GM21447 (cell line): ENCODE data around the gene KLF5.
A peak's percentile ranks its signal among the peaks of the same experiment; 100 is the strongest.

Experiments
- ATAC-seq: cut with Tn5 transposase; IDR thresholded peaks from one replicate; pipeline ENCODE4 v1.9.1; 2021; ENCODE audit not compliant: unreplicated experiment

Gene KLF5

DNA sequence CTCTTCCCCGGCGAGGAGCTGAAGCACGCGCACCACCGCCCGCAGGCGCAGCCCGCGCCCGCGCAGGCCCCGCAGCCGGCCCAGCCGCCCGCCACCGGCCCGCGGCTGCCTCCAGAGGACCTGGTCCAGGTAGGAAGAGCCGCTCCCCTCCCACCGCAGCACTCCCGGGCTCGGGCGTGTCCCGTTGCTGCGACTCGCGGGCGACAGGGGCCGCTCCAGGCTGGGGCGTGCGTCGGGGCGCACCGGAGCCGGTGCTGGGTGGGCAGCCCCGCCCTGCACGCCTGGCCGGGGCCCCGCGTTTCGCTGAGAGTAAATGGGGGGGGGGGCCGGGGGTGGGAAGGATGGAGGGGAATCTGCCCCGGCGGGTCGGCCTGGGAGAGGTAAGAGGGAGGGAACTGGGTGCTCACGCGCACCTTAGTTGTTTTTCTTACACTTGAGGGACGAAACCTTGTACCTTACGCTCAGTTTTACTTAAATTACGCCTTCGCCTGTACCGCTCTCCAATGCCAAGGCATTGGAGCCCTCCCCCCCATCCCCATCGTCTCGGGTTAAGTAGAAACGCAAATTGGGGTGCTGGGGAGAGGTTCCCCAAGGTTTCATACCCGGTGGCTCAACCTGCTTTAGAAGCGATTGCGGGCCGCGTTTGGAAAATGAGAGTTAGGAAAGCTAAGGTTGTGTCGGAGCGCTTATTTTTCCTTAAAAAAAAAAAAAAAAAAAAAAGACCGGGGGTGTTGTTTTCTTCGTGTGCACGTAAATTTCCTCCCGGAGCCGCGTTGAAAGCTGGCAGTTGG lies 850 bp downstream of the KLF5 start:
- peak; percentile 46 for ATAC-seq

DNA sequence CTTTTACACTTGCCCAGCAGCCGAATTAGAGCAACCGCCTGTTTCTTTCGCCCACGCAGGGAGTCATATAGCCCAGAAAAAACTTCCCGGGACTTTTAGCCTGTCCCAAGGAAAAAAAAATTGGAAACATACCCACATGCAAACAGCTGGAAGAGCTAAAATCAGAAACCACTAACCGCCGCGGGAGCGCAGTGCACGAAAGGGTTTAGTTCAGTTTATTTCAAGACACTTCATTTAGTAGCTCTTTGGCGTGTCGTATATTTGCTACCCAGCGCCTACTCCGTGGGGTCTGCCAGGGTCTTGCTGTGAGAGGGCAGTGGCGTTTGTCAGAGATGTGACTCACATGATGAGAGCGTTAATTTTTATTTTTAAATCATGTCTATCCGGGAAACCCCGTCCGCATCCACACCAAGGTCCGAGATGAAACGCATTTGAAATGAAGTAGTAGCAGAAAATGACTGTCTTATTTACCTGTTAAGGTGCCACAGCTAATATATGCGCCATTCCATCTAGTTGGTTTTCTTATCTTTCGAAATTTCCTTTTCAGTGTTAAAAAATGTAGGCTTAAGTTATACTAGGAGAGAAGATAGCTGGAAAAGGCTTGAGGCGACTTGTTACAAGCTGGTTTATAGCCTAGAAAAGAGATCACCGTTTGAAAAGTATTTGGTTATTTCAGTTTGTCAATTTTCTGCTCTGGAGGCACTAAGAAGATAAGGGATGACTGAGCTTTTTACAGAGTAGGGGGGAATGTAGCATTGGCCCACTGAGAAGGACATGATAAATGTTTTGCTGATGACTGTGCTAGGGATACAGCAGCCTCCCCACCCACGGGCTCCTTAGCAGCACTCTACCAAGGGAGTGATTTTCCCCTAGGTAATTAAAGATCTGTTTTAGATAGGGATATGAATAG lies 1.7 kb downstream of the KLF5 start:
- ATAC-seq = no peak

- no peak for ATAC-seq
Observed at GRCh38 chr13:73061473-73061872, 2.7 kb downstream of the KLF5 start.

DNA sequence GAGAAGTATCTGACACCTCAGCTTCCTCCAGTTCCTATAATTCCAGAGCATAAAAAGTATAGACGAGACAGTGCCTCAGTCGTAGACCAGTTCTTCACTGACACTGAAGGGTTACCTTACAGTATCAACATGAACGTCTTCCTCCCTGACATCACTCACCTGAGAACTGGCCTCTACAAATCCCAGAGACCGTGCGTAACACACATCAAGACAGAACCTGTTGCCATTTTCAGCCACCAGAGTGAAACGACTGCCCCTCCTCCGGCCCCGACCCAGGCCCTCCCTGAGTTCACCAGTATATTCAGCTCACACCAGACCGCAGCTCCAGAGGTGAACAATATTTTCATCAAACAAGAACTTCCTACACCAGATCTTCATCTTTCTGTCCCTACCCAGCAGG lies 3.1 kb downstream of the KLF5 start:
- ATAC-seq = no peak

DNA sequence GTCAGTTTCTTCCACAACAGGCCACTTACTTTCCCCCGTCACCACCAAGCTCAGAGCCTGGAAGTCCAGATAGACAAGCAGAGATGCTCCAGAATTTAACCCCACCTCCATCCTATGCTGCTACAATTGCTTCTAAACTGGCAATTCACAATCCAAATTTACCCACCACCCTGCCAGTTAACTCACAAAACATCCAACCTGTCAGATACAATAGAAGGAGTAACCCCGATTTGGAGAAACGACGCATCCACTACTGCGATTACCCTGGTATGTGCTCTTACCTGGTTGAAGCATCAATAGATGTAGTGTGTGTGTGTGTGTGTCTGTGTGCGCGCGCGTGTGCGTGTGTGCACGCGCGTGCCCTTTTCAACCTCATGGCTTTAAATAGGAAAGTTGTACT lies 3.7 kb downstream of the KLF5 start:
- no peak for ATAC-seq

- no peak for ATAC-seq
Observed at GRCh38 chr13:73063166-73063565, 4.4 kb downstream of the KLF5 start.

- ATAC-seq = no peak
Observed at GRCh38 chr13:73065036-73065435, 6.2 kb downstream of the KLF5 start.

DNA sequence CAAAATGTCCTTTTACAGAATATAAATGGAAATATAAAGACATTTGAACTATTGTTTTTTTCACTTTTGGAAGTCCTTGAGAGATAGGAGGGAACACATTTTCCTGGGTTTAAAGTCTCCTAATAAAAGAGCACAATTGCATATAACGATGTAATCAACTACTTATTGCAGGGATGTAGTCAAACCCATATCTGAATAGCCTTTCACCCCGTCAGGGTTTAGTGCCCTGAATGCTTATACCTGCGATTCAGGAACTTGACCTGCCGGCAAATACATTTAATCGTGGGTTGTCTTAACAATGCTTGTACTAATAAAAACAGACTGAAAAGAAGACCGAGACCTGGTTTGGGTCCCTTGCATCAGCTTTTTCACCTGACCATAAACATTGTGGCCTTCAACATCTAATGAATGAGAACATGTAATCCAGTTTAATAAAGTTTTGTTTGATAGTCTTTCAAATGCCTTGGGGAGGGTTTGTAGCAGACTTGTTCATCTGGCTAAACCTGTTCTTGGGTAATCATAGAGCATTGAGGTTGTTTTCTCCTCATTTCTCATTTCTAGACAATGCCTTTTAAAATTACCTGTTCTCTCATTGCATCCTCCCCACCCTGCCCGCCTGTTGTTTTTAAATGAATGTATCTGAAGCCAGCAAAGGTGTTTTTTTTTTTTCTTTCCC lies 7.0 kb downstream of the KLF5 start:
- no peak for ATAC-seq

GRCh38 chr13:73069206-73069805 lies 10.5 kb downstream of the KLF5 start:
- no peak for ATAC-seq

GRCh38 chr13:73070451-73071098 lies 11.8 kb downstream of the KLF5 start:
- ATAC-seq = no peak

DNA sequence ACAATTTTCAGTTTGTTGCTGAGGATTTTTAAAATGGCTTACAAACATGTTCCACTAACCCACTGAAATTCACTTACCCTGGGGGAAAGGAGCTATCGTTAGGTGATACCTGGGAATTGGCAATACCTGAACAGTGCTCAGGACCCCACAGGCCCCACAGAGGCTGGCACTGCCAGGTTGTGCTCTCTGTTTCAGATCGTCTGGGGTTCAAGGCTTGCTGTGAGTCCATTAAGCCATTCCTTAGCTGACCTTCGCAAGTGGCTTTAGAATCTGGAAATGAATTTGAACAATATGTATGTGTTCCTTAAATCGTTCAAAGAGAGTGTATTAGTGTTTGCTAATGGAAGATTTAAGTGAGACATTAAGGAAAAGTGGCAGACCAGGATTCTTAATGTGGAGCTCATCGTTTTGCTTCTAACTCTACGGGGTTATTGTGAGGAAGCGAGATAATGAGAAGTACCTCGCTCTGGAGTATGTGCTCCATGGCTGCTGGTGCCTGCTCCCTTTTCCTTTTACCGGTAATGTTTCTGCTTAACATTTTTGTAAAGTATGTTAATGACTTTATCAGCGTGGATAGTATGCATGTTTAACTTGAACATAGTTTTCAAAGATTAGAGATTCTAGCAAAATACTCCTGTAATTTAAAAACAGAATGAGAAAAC lies 13.6 kb downstream of the KLF5 start:
- no peak for ATAC-seq

DNA sequence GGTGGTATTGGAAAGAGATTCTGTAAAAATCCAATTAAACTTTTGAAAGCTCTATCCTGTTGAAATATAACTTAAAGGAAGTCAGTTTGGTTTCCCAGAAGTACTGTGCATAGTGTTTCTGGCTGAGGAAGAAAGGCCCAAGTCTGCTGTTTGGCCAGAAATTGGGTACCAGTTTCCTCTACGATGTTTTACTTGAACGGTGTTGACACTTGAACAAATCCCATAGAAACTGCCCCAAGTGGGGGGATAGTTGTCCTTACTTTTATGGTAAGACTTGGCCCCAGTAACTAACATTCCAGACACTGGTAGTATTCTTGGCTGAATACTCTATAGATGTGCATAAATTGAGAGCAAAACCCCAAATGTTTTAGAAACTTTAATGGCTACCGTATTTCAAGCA lies 14.2 kb downstream of the KLF5 start:
- no peak for ATAC-seq

GRCh38 chr13:73074014-73074413 lies 15.2 kb downstream of the KLF5 start:
- ATAC-seq = peak; percentile 78

DNA sequence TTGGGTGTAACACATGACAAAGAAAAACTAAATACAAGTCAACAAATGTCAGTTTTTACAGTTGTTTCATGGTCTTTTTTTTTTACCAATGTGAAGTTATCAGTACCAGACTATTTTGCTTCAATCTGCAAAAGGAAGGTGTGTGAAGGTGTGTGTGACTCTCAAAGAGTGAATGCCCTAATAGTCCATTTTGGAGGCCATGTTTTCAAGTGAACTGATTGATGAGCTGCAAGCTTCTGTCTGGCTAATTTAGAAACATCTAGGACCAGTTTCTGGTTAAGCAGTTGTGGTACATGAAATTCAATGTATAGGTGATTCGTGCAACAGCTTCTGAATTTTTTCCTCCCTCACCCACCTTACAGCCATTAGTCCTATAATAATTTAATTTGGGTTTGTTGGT lies 16.1 kb downstream of the KLF5 start:
- no peak for ATAC-seq

DNA sequence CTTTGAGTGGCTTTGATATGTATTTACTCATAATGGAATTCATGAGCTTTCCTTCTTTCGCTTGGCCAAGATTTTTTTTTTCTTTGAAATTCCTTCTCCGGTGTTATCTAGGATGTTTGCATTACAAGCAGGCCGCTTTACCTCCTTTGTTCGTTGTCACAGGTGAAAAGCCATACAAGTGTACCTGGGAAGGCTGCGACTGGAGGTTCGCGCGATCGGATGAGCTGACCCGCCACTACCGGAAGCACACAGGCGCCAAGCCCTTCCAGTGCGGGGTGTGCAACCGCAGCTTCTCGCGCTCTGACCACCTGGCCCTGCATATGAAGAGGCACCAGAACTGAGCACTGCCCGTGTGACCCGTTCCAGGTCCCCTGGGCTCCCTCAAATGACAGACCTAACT lies 16.7 kb downstream of the KLF5 start:
- no peak for ATAC-seq

DNA sequence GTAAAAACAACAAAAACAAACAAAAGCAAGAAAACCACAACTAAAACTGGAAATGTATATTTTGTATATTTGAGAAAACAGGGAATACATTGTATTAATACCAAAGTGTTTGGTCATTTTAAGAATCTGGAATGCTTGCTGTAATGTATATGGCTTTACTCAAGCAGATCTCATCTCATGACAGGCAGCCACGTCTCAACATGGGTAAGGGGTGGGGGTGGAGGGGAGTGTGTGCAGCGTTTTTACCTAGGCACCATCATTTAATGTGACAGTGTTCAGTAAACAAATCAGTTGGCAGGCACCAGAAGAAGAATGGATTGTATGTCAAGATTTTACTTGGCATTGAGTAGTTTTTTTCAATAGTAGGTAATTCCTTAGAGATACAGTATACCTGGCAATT lies 17.1 kb downstream of the KLF5 start:
- no peak for ATAC-seq

DNA sequence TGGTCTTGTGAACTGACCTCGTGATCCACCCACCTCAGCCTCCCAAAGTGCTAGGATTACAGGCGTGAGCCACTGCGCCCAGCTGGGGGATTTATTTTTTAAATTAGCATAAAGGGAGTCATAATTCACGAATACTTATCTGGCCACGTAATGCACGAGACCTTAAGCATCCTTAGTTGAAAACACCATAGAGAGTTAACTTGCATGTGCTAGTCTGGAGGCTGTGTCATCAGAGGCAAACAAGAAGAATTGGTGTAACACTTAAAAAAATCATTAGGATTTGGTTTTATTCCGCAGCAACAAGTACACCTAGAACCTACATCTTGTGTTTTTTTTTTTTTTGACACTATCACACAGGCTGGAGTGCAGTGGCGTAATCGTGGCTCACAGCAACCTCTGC lies 19.1 kb downstream of the KLF5 start:
- ATAC-seq = no peak

DNA sequence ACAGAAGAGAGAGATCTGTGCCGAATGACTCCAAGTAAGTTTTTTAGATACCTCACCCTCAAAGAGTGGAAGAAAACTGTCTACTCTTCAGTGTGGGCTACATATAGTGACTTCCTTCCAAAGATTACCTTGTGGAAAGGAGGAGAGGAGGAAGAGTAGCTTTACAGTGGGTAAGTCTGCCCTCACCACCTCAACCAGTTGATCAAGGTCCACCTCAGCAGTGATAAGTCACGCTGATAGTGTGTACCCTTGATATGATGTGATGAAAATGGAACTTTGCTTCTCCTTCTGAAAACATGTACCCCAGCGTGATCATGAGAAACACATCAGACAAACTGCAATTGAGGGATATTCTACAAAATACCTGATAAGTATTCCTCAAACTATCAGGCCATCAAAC lies 20.6 kb downstream of the KLF5 start:
- ATAC-seq = no peak

DNA sequence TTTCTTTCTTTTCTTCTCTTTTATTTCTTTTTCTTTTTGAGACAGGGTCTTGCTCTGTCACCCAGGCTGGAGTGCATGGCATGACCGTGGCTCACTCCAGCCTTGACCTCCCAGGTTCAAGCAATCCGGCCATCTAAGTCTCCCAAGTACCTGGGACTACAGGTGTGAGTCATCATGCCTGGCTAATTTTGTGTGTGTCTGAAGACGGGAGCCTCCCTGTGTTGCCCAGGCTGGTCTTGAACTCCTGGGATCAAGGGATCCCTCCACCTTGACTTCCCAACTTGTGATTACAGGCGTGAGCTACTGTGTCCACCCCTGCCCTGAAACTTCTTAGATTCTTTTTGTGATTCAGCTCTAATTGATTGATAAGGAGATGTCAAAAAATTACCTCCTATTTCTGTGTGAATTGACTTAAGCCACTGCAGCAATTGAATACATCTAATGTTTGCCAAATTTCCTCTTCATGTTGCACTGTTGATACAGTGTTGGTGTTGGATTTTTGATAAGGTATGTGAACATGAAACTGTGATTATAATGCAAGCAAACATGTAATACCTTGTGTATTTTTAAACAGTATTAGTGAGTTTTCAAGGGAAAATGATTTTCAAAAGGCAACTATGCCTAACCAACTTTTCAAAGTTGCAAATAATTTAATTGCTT lies 22.6 kb downstream of the KLF5 start:
- no peak for ATAC-seq

GRCh38 chr13:73082471-73082870 lies 23.7 kb downstream of the KLF5 start:
- no peak for ATAC-seq
